SK-N-SH (cell line): ENCODE measurements around the gene NDUFS7. TPM values are rescaled to one million over a fixed set of nuclear protein-coding genes. Genes with fewer than 3 reads are reported as not detected.

ENCODE experiments used
- CTCF ChIA-PET: fragments of 300-600, 350-600 bp; formaldehyde crosslinking; extraction: SDS; loops from one replicate; lab custom pipeline; 2021; lab: Yijun Ruan, JAX
- POLR2A ChIA-PET: fragments of 350-600 bp; sonication (Branson Sonifier 250); formaldehyde crosslinking; extraction: SDS; loops from one replicate; lab custom pipeline; 2020; ENCODE audit warnings: antibody characterized with exemption, inconsistent platforms; lab: Yijun Ruan, JAX
- DNase-seq: peaks from one replicate; pipeline ENCODE4 v3.0.0; 2012
- H2AFZ ChIP-seq: fragments of 200-600 bp; sonication (generic); 2 replicates; pipeline ENCODE4 v1.8.1; 2016; ENCODE audit warnings: antibody characterized with exemption, mild to moderate bottlenecking, low read depth
- H3F3A ChIP-seq: fragments of 200-600 bp; sonication (generic); replicated peaks from 2 replicates; pipeline ENCODE3; 2016; ENCODE audit warnings: antibody characterized with exemption, mild to moderate bottlenecking; ENCODE audit not compliant: insufficient read depth
- H3K27ac ChIP-seq, 2 experiments: fragments of 200-500 bp in 1 of 2; fragments of 200-600 bp in 1 of 2; sonication (Bioruptor generic) in 1 of 2; sonication (generic), shearing (Covaris generic) in 1 of 2; 2 replicates each; pipeline versions ENCODE4 v1.5.1 to v1.6.1; 2014 to 2016; ENCODE audit warnings: low read depth in 2 of 2, inconsistent platforms in 1 of 2, low read length in 1 of 2, mild to moderate bottlenecking in 1 of 2, mixed read lengths in 1 of 2
- H3K27me3 ChIP-seq: fragments of 200-600 bp; sonication (generic), shearing (Covaris generic); 2 replicates; pipeline ENCODE4 v1.6.1; 2016; ENCODE audit warnings: mixed run types; ENCODE audit not compliant: insufficient read depth
- H3K36me3 ChIP-seq, 2 experiments: fragments of 200-500 bp in 1 of 2; fragments of 200-600 bp in 1 of 2; sonication (Bioruptor generic) in 1 of 2; sonication (generic) in 1 of 2; replicated peaks in 1 of 2; 2 replicates each; pipeline versions ENCODE3 to v1.5.1; 2014 to 2016; ENCODE audit warnings: low read length in 1 of 2, mild to moderate bottlenecking in 1 of 2; ENCODE audit not compliant: insufficient read depth in 2 of 2, control insufficient read depth in 1 of 2
- H3K4me1 ChIP-seq, 2 experiments: fragments of 200-500 bp in 1 of 2; fragments of 200-600 bp in 1 of 2; sonication (Bioruptor generic) in 1 of 2; sonication (generic), shearing (Covaris generic) in 1 of 2; 2 replicates each; pipeline versions ENCODE4 v1.5.1 to v1.6.1; 2014 to 2016; ENCODE audit warnings: low read depth in 1 of 2, low read length in 1 of 2, mixed run types in 1 of 2; ENCODE audit not compliant: insufficient read depth in 2 of 2, control insufficient read depth in 1 of 2
- H3K4me2 ChIP-seq: fragments of 200-600 bp; sonication (generic), shearing (Covaris generic); 2 replicates; pipeline ENCODE4 v1.6.1; 2017; ENCODE audit warnings: mixed run types
- H3K4me3 ChIP-seq, 2 experiments: fragments of 200-500 bp in 1 of 2; fragments of 200-600 bp in 1 of 2; sonication (Bioruptor generic) in 1 of 2; sonication (generic), shearing (Covaris generic) in 1 of 2; 2 replicates each; pipeline versions ENCODE4 v1.5.1 to v1.8.1; 2014 to 2016; ENCODE audit warnings: low read depth in 2 of 2, inconsistent platforms in 1 of 2, low read length in 1 of 2, mild to moderate bottlenecking in 1 of 2, mixed read lengths in 1 of 2, moderate library complexity in 1 of 2
- H3K79me2 ChIP-seq: fragments of 200-600 bp; sonication (generic); 2 replicates; pipeline ENCODE4 v1.8.1; 2017; ENCODE audit warnings: mild to moderate bottlenecking; ENCODE audit not compliant: insufficient read depth
- H3K9ac ChIP-seq: fragments of 200-600 bp; sonication (generic); 2 replicates; pipeline ENCODE4 v1.6.1; 2017; ENCODE audit warnings: mixed run types
- H3K9me2 ChIP-seq: fragments of 200-600 bp; sonication (generic); 2 replicates; pipeline ENCODE4 v1.6.1; 2017; ENCODE audit warnings: mixed run types
- H3K9me3 ChIP-seq: fragments of 200-600 bp; sonication (generic); 2 replicates; pipeline ENCODE4 v1.6.1; 2017; ENCODE audit warnings: mixed run types, mild to moderate bottlenecking, moderate library complexity
- H4K20me1 ChIP-seq: fragments of 200-600 bp; sonication (generic); 2 replicates; pipeline ENCODE4 v1.6.1; 2017; ENCODE audit warnings: mild to moderate bottlenecking, mixed run types; ENCODE audit not compliant: insufficient read depth
- CHD2 ChIP-seq: fragments of 150-350 bp; IDR thresholded peaks from 2 replicates; pipeline ENCODE4 v1.6.1; 2018; ENCODE audit warnings: low read length; ENCODE audit not compliant: partially characterized antibody
- ELF1 ChIP-seq: IDR thresholded peaks from 2 replicates; pipeline ENCODE4 v1.4.0; 2012
- EZH2phosphoT487 ChIP-seq: fragments of 200-600 bp; sonication (generic); IDR thresholded peaks from 2 replicates; pipeline ENCODE4 v1.6.1; 2017; ENCODE audit warnings: low read depth, mixed run types, mild to moderate bottlenecking, antibody characterized with exemption, moderate library complexity, borderline replicate concordance
- FOXJ3 ChIP-seq: sonication (generic); formaldehyde crosslinking; IDR thresholded peaks from 2 replicates; pipeline ENCODE4 v1.5.1; 2020; ENCODE audit warnings: mild to moderate bottlenecking, missing genetic modification reagents
- FOXM1 ChIP-seq: IDR thresholded peaks from 2 replicates; pipeline ENCODE4 v1.4.0; 2012; ENCODE audit warnings: low read depth, mild to moderate bottlenecking
- GABPA ChIP-seq: IDR thresholded peaks from 2 replicates; pipeline ENCODE4 v1.4.0; 2012; ENCODE audit warnings: low read depth, mild to moderate bottlenecking
- JUND ChIP-seq: IDR thresholded peaks from 2 replicates; pipeline ENCODE4 v1.4.0; 2012
- MAX ChIP-seq: IDR thresholded peaks from 2 replicates; pipeline ENCODE4 v1.4.0; 2012; ENCODE audit warnings: low read depth
- MEF2A ChIP-seq: IDR thresholded peaks from 2 replicates; pipeline ENCODE4 v1.4.0; 2012; ENCODE audit warnings: low read depth, borderline replicate concordance
- NFIC ChIP-seq: IDR thresholded peaks from 2 replicates; pipeline ENCODE4 v1.4.0; 2012; ENCODE audit warnings: borderline replicate concordance
- PBX3 ChIP-seq: IDR thresholded peaks from 2 replicates; pipeline ENCODE4; 2012
- RCOR1 ChIP-seq: fragments of 150-350 bp; IDR thresholded peaks from 2 replicates; pipeline ENCODE4 v1.6.1; 2017; ENCODE audit warnings: antibody characterized with exemption, low read length
- RFX5 ChIP-seq: IDR thresholded peaks from 2 replicates; pipeline ENCODE4 v1.6.1; 2012; ENCODE audit warnings: mild to moderate bottlenecking, improper control_type of control experiment, low read length
- RXRA ChIP-seq: IDR thresholded peaks from 2 replicates; pipeline ENCODE4 v1.4.0; 2012; ENCODE audit warnings: low read depth, mild to moderate bottlenecking, borderline replicate concordance
- SIN3A ChIP-seq: IDR thresholded peaks from 2 replicates; pipeline ENCODE4 v1.6.1; 2012; ENCODE audit warnings: low read depth, mild to moderate bottlenecking, low read length, moderate library complexity, borderline replicate concordance
- SMC3 ChIP-seq: IDR thresholded peaks from 2 replicates; pipeline ENCODE4 v1.6.1; 2012; ENCODE audit warnings: low read depth, low read length, improper control_type of control experiment
- TAF1 ChIP-seq: IDR thresholded peaks from 2 replicates; pipeline ENCODE4 v1.6.1; 2012; ENCODE audit warnings: low read depth, mild to moderate bottlenecking, low read length, moderate library complexity, borderline replicate concordance
- TCF12 ChIP-seq: IDR thresholded peaks from 2 replicates; pipeline ENCODE4 v1.4.0; 2012
- USF2 ChIP-seq: fragments of 150-350 bp; IDR thresholded peaks from 2 replicates; pipeline ENCODE4 v1.6.1; 2017; ENCODE audit warnings: antibody characterized with exemption, low read length, low read depth, borderline replicate concordance
- YY1 ChIP-seq: IDR thresholded peaks from 2 replicates; pipeline ENCODE4 v1.4.0; 2012; ENCODE audit warnings: low read depth, mild to moderate bottlenecking
- WGBS: methylation state at CpG from one replicate; pipeline ENCODE4 v1.1.6; 2017; ENCODE audit warnings: low lambda C conversion rate; 5-methylcytosine and 5-hydroxymethylcytosine counted together
- polyA plus RNA-seq, 3 experiments: library from polyadenylated mRNA; depleted of rRNA; stranded (reverse); fragments of >200 nt; gene quantifications; 2 replicates each; pipeline ENCODE4 v1.2.3, GENCODE V29; 2012

Gene NDUFS7
- polyA plus RNA-seq, 1 of the 3 experiments (the other 2 are of a cell fraction): 66.4 TPM

GRCh38 chr19:1340681-1341469 is 42.8 kb upstream of the NDUFS7 start:
- Histone ChIP-seq H3K79me2 (no peaks in the 10 kb centered on the region), H3K4me1 (no peaks in the 10 kb centered on the region), H3K4me2 (no peak overlapping the region)
- CTCF ChIA-PET: interaction anchor here (2.5 kb wide), 1 partner anchor 25 kb away, joined by 9 read pairs; no protein-coding TSS in a partner anchor
- TF ChIP-seq RCOR1: no peak
- no peak for TF ChIP-seq USF2
- TF ChIP-seq NFIC: no peak
- TF ChIP-seq GABPA: no peak
- no peak for TF ChIP-seq YY1
- TF ChIP-seq ELF1: no peak
- no peak for TF ChIP-seq FOXM1
- TF ChIP-seq MAX: no peak
- TF ChIP-seq EZH2phosphoT487: no peak
- TF ChIP-seq SMC3: no peak
- no peak for TF ChIP-seq FOXJ3 (CRISPR knock-in tag)
- no peak for TF ChIP-seq MEF2A
- TF ChIP-seq CHD2: no peak
- TF ChIP-seq JUND: no peak
- TF ChIP-seq RFX5: no peak
- TF ChIP-seq RXRA: no peak
- no peak for TF ChIP-seq SIN3A
- no peak for TF ChIP-seq TAF1
- no peak for TF ChIP-seq PBX3
- no peak for TF ChIP-seq TCF12
- TF ChIP-seq, all 33 proteins: peak for 0
- WGBS: 89% methylated on average over 19 of the region's 28 CpGs
- H3K27ac ChIP-seq: no peak overlapping the region
- DNase-seq: no peak
- H3K4me3 ChIP-seq: no peak overlapping the region
- no peaks in the 10 kb centered on the region for H3K9me3 ChIP-seq
- H3K27me3 ChIP-seq: no peaks in the 10 kb centered on the region
- no peak overlapping the region for H3K9ac ChIP-seq
- no peaks in the 10 kb centered on the region for H4K20me1 ChIP-seq
- H2AFZ ChIP-seq: no peak overlapping the region
- H3F3A ChIP-seq: no peaks in the 10 kb centered on the region
- no peaks in the 10 kb centered on the region for H3K36me3 ChIP-seq
- H3K9me2 ChIP-seq: no peaks in the 10 kb centered on the region
- POLR2A ChIA-PET: no interaction called here
